ENCODE data around the gene ZNF185.

The ZNF185 gene

GRCh38 chrX:152918707-152919106 is 20.8 kb downstream of the ZNF185 start:
- DNase-seq: no peak

- DNase-seq: no peak
These were observed 25.7 kb downstream of the ZNF185 start for GRCh38 chrX:152923599-152923998.

GRCh38 chrX:152925835-152926234 is 28.0 kb downstream of the ZNF185 start:
- DNase-seq: no peak

GRCh38 chrX:152926279-152926678 is 28.4 kb downstream of the ZNF185 start:
- DNase-seq: peak; percentile 37 to 45

- DNase-seq: no peak
These were observed 29.1 kb downstream of the ZNF185 start for GRCh38 chrX:152926923-152927322.

DNA sequence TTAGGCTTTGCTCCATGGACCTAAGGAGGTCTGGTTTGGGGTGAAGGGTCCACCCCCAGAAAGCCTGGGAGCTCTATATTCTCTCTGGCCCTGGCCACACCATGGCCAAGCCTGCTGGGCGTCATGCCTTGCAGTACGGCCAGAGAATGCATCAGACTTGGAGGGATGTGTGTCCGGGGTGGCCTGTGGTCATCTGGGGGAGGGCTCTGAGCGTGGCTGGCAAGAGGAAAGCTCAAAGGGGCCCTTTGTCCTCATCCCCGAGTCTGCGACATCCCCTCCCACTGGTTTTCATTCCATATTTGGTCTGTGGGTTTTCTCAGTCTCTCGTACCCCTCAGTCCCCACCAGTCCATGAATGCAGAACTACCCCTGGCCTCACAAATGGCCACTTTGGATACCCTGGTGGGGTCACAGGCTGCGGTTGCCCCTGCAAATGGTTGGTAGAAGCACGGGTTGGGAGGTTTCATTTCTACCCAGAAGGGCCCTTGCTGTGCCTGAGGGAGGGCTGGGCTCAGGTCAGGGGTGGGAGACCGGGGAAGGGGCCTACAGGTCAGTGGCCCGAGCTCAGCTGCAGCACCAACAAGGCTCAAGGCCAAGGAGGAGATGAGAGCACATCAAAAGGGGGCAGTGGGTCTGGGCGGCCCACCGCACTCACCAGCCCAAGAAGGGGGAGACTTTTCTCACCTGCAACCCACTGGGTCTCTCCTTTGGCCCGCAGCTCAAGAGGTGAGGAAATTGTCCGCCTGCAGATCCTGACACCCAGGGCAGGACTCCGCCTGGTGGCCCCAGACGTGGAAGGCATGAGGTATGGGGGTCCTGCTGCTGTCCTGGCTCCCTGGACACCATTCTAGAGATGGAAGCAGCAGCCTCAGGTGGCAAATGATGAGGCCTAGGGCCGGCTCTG is 30.2 kb downstream of the ZNF185 start:
- no peak for DNase-seq

GRCh38 chrX:152928761-152929400 is 31.0 kb downstream of the ZNF185 start:
- DNase-seq: no peak

DNA sequence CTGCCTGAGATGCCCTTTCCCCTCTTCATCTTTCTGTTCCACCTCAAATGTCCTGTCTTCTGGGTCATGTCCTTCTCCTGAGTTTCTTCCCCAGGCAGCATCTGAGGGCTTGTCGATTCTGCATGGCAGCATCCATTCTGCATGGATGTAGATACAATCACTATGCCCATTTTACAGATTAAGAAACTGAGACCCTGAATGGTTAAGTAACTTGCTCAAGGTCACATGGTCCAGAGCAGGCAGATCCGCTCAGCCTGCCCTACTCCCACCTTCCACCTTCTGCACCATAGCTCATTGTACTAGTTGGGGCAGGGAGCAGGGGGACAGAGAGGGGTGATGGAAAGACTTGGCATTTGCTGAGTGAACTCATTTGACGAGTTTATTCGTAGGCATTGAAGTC is 32.0 kb downstream of the ZNF185 start:
- no peak for DNase-seq

DNA sequence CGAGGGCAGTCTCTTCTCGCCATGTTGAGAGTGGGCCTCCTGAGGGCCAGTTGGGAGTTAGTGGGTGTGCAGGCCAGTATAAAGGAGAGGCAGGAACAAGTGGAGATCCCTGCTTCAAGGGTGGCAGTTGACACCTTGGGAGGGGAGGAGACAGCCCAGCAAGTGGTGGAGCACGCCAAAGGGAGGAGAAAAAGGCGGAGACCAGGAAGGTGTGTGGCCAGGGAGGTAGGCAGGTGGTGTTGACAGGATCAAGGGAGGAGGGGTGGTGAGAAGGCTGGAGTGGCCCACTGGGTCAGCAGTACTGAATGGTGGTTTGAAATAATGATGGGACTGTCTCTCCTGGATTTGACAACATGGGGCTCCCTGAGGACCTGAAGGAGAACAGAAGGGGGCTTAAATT is 32.6 kb downstream of the ZNF185 start:
- DNase-seq: no peak

DNA sequence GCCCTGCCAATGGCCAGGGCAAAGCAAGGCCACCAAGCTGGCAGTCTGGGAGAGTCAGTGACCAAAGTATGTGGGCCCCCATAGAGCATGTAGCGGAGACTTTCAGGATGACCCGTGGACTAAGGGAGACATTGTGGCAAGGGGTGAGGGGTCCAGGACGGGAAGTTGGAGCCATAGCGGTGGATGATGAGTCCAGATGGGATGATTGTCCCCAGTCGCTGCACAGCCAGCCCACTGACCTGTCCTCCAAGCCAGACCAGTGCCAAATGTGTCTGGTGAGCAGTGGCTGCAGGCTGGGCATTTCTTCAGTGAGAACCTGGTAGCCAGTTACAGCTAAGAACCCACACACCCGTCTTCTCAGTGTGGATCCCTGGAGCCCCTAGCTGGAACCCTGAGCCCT is 34.3 kb downstream of the ZNF185 start:
- DNase-seq: no peak

DNA sequence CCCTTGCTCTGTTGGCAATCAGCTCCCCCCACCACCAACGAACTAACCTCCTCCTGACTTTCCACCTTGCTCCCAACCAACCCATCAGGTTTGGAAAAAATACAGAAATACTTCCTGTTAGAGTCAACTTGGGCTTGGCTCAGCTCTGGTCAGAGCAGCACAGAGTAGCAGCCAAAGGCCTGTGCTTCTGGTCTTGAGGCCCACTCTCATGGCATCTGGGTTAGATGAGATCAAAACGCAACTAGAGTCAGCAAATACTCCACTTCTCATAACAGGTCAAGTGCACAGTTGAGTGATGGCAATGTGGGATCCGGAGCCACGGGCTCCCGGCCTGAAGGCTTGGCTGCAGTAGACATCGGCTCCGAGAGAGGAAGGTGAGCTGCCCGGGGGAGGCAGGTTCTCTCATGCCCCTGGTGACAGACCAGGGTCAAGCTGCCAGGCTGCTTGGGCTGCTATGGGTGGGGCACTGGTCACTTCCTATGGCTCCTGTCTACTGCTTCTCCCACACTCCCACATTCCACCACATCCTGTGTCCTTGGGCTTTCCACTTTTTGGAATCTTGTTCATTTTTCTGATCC is 34.8 kb downstream of the ZNF185 start:
- DNase-seq: no peak

- DNase-seq: no peak
These were observed 38.4 kb downstream of the ZNF185 start for GRCh38 chrX:152936306-152936705.

- DNase-seq: no peak
These were observed 39.4 kb downstream of the ZNF185 start for GRCh38 chrX:152937236-152937635.

DNA sequence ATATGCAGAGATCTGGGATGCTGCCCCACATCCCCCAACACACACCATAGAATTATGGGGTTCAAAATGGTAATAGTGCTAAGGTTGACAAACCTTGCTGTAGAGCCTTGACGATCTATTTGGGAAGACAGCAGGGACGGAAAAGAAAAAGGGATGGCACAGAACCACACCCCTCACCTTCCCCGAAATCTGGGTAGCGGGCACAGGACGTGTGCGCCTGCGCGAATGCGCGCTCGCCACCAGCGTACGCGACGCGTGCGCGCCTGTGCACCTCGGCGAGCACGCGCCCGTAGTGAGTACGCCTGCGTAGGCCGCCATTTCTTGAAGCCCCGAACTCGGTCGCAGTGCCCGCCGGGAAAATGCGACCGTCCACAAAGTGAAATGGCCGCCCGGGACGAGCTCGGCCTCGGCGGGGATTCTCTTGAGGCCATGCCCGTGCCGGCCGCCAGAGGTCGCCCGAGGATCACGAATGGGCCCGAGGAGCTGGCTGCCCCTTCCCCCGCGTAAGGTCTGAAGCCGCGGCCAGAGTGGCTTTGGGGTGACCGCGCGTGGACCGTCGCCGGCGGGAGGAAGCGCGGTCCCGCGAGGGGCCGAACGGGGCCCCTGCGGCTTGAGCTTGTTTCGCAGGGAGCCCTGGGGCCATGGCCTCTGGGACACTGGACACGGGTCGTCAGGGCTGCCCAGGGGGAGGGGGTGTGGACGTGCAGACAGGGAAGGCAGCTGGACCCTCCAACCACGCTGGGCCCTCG is 43.6 kb downstream of the ZNF185 start:
- DNase-seq: peak; percentile 93 to 94

DNA sequence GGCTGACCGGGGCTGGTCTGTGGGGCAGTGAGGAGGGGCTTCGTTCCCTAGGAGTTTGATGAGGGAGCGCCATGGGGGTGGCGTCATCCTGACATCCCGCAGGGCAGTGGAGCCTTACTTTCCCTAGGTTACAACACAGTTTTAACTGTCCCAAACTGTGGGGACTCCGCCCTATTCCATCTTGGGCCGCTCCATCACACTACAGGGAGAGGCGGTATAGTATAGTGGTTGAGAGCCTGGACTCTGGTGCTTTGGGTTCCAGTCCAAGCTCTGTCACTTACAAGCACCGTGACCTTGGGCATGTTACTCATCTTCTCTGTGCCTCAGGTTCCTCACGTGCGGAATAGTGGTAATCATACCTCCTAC is 44.2 kb downstream of the ZNF185 start:
- DNase-seq: no peak

DNA sequence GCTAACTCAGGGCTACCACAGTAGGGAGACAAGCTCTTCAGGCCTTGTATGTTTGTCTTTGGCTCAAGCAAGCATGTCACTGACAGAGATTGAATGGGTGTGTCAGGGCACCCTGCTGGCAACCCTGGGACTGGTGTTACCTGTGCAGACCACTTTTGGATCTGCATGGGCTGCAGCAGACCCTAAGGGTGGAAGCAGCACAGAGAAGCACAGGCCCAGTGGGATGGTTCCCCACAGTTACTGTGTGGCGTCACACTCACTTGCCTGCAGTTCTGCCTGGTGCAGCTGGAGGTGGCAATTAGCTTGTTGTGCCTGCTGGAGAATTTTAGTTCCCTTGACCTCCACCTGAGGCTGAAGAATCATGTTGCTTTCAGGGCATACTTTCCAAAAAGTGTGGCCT is 46.0 kb downstream of the ZNF185 start:
- DNase-seq: no peak

DNA sequence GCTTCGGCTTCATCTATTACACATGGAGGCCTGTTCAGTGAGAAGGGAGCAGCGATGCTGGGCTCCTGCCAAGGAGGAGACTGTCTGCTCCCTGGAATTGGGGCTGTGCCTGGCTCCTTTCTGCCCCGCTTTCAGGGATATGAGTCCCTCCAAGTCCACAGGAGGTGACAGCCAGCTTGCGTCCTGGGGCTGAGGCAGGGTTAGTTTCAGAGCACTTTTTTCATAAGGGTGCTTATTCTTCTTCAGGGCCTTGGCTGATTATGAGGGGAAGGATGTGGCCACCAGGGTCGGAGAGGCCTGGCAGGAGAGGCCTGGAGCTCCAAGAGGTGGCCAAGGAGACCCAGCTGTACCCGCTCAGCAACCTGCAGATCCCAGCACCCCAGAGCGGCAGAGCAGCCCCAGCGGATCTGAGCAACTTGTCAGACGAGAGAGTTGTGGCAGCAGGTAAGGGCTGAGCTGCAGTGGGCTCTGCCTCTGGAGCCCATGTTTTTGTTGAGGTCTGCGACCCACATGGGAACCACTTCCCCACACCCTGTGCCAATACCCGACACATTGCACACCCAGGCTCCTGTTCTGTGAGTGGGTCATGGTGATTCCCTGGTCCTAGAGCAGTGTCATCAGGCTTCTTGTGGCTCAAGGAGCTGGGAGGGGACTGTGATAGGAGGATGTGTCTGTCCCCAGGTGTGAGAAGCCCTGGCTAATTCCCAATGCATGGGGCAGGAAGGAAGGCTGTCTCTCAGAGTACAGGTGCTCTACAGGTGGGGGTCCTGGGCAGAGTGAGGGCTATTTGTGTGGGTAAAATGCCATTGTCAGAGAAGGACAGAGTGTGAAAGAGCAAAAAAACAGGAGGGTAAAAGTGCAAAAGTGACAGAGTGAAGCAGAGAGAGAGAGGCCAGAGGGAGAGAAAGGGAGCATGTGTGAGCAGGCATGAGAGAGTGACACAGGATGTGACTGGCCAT is 47.4 kb downstream of the ZNF185 start:
- DNase-seq: no peak

- no peak for DNase-seq
These were observed 48.8 kb downstream of the ZNF185 start for GRCh38 chrX:152946681-152947080.
